SU-DHL-6 (cell line): ENCODE results near the gene COPZ1.

ENCODE experiments used
- H2AFZ ChIP-seq: fragments of 200-600 bp; sonication (generic); 2 replicates; pipeline ENCODE4 v1.6.1; 2014; ENCODE audit warnings: low read depth, mild to moderate bottlenecking, moderate library complexity, mixed read lengths, antibody characterized with exemption, low read length; ENCODE audit not compliant: severe bottlenecking
- H3F3A ChIP-seq: fragments of 200-600 bp; shearing (Covaris generic); 2 replicates; pipeline ENCODE4 v1.6.0; 2016; ENCODE audit warnings: antibody characterized with exemption, mild to moderate bottlenecking; ENCODE audit not compliant: insufficient read depth
- H3K27ac ChIP-seq: fragments of 200-600 bp; sonication (generic); 2 replicates; pipeline ENCODE4 v1.5.1; 2016; ENCODE audit warnings: low read depth, mild to moderate bottlenecking, low read length, moderate library complexity, mixed read lengths
- H3K27me3 ChIP-seq: fragments of 200-600 bp; sonication (generic), shearing (Covaris generic); 2 replicates; pipeline ENCODE4 v1.6.0; 2014; ENCODE audit warnings: mild to moderate bottlenecking, low read length
- H3K36me3 ChIP-seq: fragments of 200-600 bp; sonication (generic); 2 replicates; pipeline ENCODE4 v1.6.1; 2014; ENCODE audit warnings: mild to moderate bottlenecking, low read length, mixed read lengths
- H3K4me2 ChIP-seq: fragments of 300-600, 200-600 bp; shearing (Covaris generic), sonication (generic); 2 replicates; pipeline ENCODE4 v1.6.0; 2014; ENCODE audit warnings: low read length, low read depth, mild to moderate bottlenecking; ENCODE audit not compliant: poor library complexity, severe bottlenecking
- H3K4me3 ChIP-seq: fragments of 200-600 bp; sonication (generic); 2 replicates; pipeline ENCODE4 v1.5.1; 2014; ENCODE audit warnings: antibody characterized with exemption, low read length, mild to moderate bottlenecking, mixed read lengths; ENCODE audit not compliant: insufficient read depth, poor library complexity, severe bottlenecking
- H3K79me2 ChIP-seq: fragments of 200-600 bp; sonication (generic); 2 replicates; pipeline ENCODE4 v1.6.1; 2014; ENCODE audit warnings: mild to moderate bottlenecking, low read length, moderate library complexity; ENCODE audit not compliant: insufficient read depth
- H3K9ac ChIP-seq: fragments of 200-600 bp; sonication (generic); 2 replicates; pipeline ENCODE4 v1.7.0; 2014; ENCODE audit warnings: mild to moderate bottlenecking, low read length
- H3K9me2 ChIP-seq: fragments of 200-600 bp; sonication (generic); replicated peaks from 2 replicates; pipeline ENCODE4 v1.6.1; 2014; ENCODE audit warnings: low read length; ENCODE audit not compliant: insufficient read depth
- H3K9me3 ChIP-seq: fragments of 200-600 bp; sonication (generic); 2 replicates; pipeline ENCODE4 v1.6.1; 2014; ENCODE audit warnings: low read length, mixed read lengths; ENCODE audit not compliant: insufficient read depth
- H4K20me1 ChIP-seq: fragments of 200-600 bp; sonication (generic); 2 replicates; pipeline ENCODE4 v1.6.1; 2014; ENCODE audit warnings: low read depth, mild to moderate bottlenecking, antibody characterized with exemption, low read length, moderate library complexity, mixed read lengths
- EZH2phosphoT487 ChIP-seq: fragments of 200-600 bp; sonication (generic), shearing (Covaris generic); conservative IDR thresholded peaks from 2 replicates; pipeline ENCODE4 v1.6.1; 2018; ENCODE audit warnings: mild to moderate bottlenecking, antibody characterized with exemption, low read length, moderate library complexity, mixed read lengths
- TF ChIP-seq, protein P1 (sequence below): fragments of 200-600 bp; sonication (generic); IDR thresholded peaks from one replicate; pipeline ENCODE4 v1.5.1; 2017; ENCODE audit warnings: antibody characterized with exemption, mild to moderate bottlenecking, low read length, moderate library complexity; ENCODE audit not compliant: insufficient read depth, poor library complexity, severe bottlenecking

Gene COPZ1

DNA sequence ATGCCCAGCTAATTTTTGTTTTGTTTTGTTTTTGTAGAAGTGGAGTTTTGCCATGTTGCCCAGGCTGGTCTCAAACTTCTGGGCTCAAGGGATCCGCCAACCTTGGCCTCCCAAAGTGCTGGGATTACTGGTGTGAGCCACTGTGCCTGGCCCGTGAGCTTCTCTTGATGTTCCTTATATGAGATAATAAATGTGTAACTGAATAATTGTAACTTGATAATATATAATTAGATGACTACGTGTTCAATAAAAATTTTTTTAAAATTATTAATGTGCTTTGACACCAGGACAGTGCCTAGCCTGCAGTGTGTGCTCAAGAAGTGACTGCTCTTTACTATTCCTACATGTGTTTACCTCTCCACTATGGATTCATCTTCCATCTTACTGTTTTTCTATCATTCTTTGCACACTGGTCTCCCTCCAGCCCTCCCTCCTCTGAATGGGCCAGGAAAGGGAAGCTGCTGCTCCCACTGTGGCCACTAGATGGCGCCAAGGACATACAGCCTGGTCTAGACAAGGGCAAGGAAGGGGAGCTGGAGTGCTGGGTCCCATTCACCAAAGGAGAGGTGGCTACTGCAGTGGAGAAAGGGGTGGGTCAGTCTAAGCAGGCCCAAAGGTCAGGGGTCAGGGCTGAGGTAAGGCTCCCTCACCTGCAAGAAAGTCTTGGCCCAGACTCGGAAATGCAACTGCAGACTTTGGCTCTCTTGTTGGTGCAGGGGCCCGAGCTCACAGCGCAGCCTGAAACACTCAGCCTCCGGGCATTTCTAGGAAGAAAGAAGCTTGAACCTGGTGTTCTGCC lies 74.3 kb downstream of the COPZ1 start:
- no peaks in the 10 kb centered on the region for H3F3A ChIP-seq
- H3K9me2 ChIP-seq = no peaks in the 10 kb centered on the region
- no peak overlapping the region for H3K27ac ChIP-seq
- no peak overlapping the region for H3K4me3 ChIP-seq
- no peaks in the 10 kb centered on the region for H3K79me2 ChIP-seq
- H3K27me3 ChIP-seq = no peaks in the 10 kb centered on the region
- no peak overlapping the region for H3K4me2 ChIP-seq
- no peaks in the 10 kb centered on the region for H3K36me3 ChIP-seq
- no peaks in the 10 kb centered on the region for H3K9me3 ChIP-seq
- H3K9ac ChIP-seq = no peak overlapping the region
- TF ChIP-seq EZH2phosphoT487 = no peak
- TF ChIP-seq, protein P1, sequence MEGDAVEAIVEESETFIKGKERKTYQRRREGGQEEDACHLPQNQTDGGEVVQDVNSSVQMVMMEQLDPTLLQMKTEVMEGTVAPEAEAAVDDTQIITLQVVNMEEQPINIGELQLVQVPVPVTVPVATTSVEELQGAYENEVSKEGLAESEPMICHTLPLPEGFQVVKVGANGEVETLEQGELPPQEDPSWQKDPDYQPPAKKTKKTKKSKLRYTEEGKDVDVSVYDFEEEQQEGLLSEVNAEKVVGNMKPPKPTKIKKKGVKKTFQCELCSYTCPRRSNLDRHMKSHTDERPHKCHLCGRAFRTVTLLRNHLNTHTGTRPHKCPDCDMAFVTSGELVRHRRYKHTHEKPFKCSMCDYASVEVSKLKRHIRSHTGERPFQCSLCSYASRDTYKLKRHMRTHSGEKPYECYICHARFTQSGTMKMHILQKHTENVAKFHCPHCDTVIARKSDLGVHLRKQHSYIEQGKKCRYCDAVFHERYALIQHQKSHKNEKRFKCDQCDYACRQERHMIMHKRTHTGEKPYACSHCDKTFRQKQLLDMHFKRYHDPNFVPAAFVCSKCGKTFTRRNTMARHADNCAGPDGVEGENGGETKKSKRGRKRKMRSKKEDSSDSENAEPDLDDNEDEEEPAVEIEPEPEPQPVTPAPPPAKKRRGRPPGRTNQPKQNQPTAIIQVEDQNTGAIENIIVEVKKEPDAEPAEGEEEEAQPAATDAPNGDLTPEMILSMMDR = peak; percentile 99
- no peaks in the 10 kb centered on the region for H4K20me1 ChIP-seq
- no peak overlapping the region for H2AFZ ChIP-seq

DNA sequence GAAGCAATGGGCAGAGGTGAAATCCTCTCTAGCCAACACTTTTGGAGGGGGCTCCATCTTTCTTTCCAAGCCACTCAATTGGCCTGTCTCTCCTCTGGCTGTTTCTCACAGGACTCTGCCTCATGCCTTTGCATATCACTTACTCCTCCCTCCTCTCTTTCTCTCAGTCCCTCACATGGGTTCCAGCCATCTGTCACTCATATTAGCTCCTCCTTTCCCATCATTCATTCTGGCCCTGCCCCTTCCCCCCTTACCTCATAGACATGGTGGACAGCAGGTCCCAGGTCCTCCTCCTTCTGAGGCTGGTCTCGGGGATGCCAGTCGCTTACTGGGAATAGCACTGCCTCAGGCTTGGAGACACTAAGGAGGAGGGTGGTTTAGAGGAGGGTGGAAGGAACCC lies 76.2 kb downstream of the COPZ1 start:
- no peaks in the 10 kb centered on the region for H3F3A ChIP-seq

More for the DNA sequence above, 76.2 kb downstream of the COPZ1 start:
- Histone ChIP-seq H3K27ac (no peak overlapping the region), H4K20me1 (no peaks in the 10 kb centered on the region), H3K4me3 (no peak overlapping the region), H3K9me2 (no peaks in the 10 kb centered on the region), H3K4me2 (no peak overlapping the region), H3K36me3 (no peaks in the 10 kb centered on the region), H3K79me2 (no peaks in the 10 kb centered on the region), H3K27me3 (no peaks in the 10 kb centered on the region), H2AFZ (no peak overlapping the region), H3K9ac (no peak overlapping the region), H3K9me3 (no peaks in the 10 kb centered on the region)
- TF ChIP-seq EZH2phosphoT487 = no peak
- TF ChIP-seq, protein P1 = no peak
